ENCODE results near the gene PRPF19. TPM values are rescaled to one million over a fixed set of nuclear protein-coding genes. Genes with fewer than 3 reads are reported as not detected.

The PRPF19 gene
- total and polyA plus RNA-seq, 9 of the 15 experiments (the other 6 are each of a cell fraction or from before 2014, with no cell fraction given): 9.4 to 212 (median 73.2) TPM

- Histone ChIP-seq H3K9ac (ENCODE audit: insufficient read depth in 1 of 2, low read depth in 2 of 2, low read length in 2 of 2) (no peak overlapping the region), H3K9me1 (ENCODE audit: control insufficient read depth, insufficient read depth, low read length) (no peaks in the 10 kb centered on the region), H3K36me3 (ENCODE audit: control insufficient read depth, insufficient read depth, low read length) (peaks cover 12% of the 10 kb centered on the region; the same call in 2 of the 3 replicates), H3K27ac (ENCODE audit: extremely low read depth, low read depth, low read length) (no peak overlapping the region), H4K20me1 (replicated peaks; ENCODE audit: control insufficient read depth, insufficient read depth, low read length) (0 out of 2 replicates have a peak, but pooled peaks cover 10% of the 10 kb centered on the region), H2AFZ (ENCODE audit: low read depth, low read length) (no peak overlapping the region), H3K4me3 (no peak overlapping the region), H3K79me2 (ENCODE audit: control insufficient read depth, insufficient read depth, low read length) (no peaks in the 10 kb centered on the region), H3K27me3 (ENCODE audit: control insufficient read depth in 2 of 2, insufficient read depth in 2 of 2, low read length in 2 of 2) (peaks cover 53 to 77% of the 10 kb centered on the region in 2 experiments), H3K9me3 (replicated peaks; ENCODE audit: control insufficient read depth, insufficient read depth, low read depth, low read length) (no peaks in the 10 kb centered on the region), H3K4me1 (replicated peaks in 1 of 2; ENCODE audit: control insufficient read depth in 2 of 2, insufficient read depth in 2 of 2, low read length in 2 of 2) (peaks cover 0 to 25% of the 10 kb centered on the region in 2 experiments; a peak in 3 of 5 replicates), H3K4me2 (ENCODE audit: insufficient read depth, low read length) (no peak overlapping the region)
- 3% methylated on average over 8 of the region's 8 CpGs for WGBS (ENCODE audit: insufficient coverage, low coverage, missing lambda C conversion rate)
- ATAC-seq (no peak), DNase-seq (ENCODE audit: extremely low read depth in 1 of 4, low spot score in 3 of 4) (no peak), FAIRE-seq (no peak)
- in situ Hi-C loops (cut with MboI) (no loop called here), intact Hi-C loops (cut with micrococcal nuclease) (no loop called here)
- no TSS peak for BruUV-seq (replicated peaks)
- TF ChIP-seq, protein P1, sequence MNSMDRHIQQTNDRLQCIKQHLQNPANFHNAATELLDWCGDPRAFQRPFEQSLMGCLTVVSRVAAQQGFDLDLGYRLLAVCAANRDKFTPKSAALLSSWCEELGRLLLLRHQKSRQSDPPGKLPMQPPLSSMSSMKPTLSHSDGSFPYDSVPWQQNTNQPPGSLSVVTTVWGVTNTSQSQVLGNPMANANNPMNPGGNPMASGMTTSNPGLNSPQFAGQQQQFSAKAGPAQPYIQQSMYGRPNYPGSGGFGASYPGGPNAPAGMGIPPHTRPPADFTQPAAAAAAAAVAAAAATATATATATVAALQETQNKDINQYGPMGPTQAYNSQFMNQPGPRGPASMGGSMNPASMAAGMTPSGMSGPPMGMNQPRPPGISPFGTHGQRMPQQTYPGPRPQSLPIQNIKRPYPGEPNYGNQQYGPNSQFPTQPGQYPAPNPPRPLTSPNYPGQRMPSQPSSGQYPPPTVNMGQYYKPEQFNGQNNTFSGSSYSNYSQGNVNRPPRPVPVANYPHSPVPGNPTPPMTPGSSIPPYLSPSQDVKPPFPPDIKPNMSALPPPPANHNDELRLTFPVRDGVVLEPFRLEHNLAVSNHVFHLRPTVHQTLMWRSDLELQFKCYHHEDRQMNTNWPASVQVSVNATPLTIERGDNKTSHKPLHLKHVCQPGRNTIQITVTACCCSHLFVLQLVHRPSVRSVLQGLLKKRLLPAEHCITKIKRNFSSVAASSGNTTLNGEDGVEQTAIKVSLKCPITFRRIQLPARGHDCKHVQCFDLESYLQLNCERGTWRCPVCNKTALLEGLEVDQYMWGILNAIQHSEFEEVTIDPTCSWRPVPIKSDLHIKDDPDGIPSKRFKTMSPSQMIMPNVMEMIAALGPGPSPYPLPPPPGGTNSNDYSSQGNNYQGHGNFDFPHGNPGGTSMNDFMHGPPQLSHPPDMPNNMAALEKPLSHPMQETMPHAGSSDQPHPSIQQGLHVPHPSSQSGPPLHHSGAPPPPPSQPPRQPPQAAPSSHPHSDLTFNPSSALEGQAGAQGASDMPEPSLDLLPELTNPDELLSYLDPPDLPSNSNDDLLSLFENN (IDR thresholded peaks at IDR 0.05; ENCODE audit: low read depth in 2 of 2, low read length in 2 of 2): no peak
- no peak for TF ChIP-seq TAF9B (IDR thresholded peaks at IDR 0.05; ENCODE audit: partially characterized antibody)
- TF ChIP-seq, protein P2, sequence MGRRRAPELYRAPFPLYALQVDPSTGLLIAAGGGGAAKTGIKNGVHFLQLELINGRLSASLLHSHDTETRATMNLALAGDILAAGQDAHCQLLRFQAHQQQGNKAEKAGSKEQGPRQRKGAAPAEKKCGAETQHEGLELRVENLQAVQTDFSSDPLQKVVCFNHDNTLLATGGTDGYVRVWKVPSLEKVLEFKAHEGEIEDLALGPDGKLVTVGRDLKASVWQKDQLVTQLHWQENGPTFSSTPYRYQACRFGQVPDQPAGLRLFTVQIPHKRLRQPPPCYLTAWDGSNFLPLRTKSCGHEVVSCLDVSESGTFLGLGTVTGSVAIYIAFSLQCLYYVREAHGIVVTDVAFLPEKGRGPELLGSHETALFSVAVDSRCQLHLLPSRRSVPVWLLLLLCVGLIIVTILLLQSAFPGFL (CRISPR knock-in tag; IDR thresholded peaks at IDR 0.05): no peak
- TF ChIP-seq ARID2 (IDR thresholded peaks at IDR 0.05): no peak
- no peak for TF ChIP-seq KDM5B (IDR thresholded peaks at IDR 0.05; ENCODE audit: insufficient replicate concordance, low read depth, low read length)
- ChIA-PET CTCF (ENCODE audit: low intra/inter-chr PET ratio) (no interaction called here), POLR2A (interaction anchor here (0.5 to 1.9 kb wide), 4 partner anchors 11 to 213 kb away, joined by 3 to 7 read pairs (median 3); partner anchors contain the start of gene TMEM109)
Measured at GRCh38 chr11:60927061-60927592, 20.7 kb upstream of the PRPF19 start.
